AG10803 (cell line): ENCODE results near the gene THY1.
"Not testable (repeated sequence)": the region's sequence is repeated elsewhere in the genome, so short reads cannot be mapped to it uniquely, and the experiment has no call there.

Source experiments
- DNase-seq: peaks from one replicate; pipeline ENCODE4 v3.0.0; 2010; ENCODE audit warnings: low read depth
- H3K4me3 ChIP-seq: 2 replicates; pipeline ENCODE4 v1.5.1; 2011; ENCODE audit warnings: mild to moderate bottlenecking, low read length, control low read depth
- CTCF ChIP-seq: conservative IDR thresholded peaks from 2 replicates; pipeline ENCODE4 v1.5.1; 2011; ENCODE audit warnings: mild to moderate bottlenecking, low read length, control low read depth, inconsistent platforms

Gene THY1

GRCh38 chr11:119441898-119442243, 18.9 kb upstream of the THY1 start:
- H3K4me3 ChIP-seq, result no peak overlapping the region

GRCh38 chr11:119438599-119438998, 15.6 kb upstream of the THY1 start:
- DNase-seq, result no peak
- H3K4me3 ChIP-seq, result no peak overlapping the region
- TF ChIP-seq CTCF, result no peak

More at GRCh38 chr11:119441898-119442243, 18.9 kb upstream of the THY1 start:
- no peak for DNase-seq
- TF ChIP-seq CTCF, result no peak

GRCh38 chr11:119437521-119437920, 14.5 kb upstream of the THY1 start:
- H3K4me3 ChIP-seq, DNase-seq: not testable (repeated sequence)

- no peak overlapping the region for H3K4me3 ChIP-seq
- DNase-seq, result no peak
- no peak for TF ChIP-seq CTCF
Observed at GRCh38 chr11:119436711-119437110, 13.7 kb upstream of the THY1 start.

- no peak overlapping the region for H3K4me3 ChIP-seq
- no peak for DNase-seq
- TF ChIP-seq CTCF, result no peak
Observed at GRCh38 chr11:119436093-119436492, 13.1 kb upstream of the THY1 start.

GRCh38 chr11:119434591-119435330, 11.8 kb upstream of the THY1 start:
- H3K4me3 ChIP-seq, result no peak overlapping the region
- DNase-seq, result no peak
- TF ChIP-seq CTCF, result no peak

GRCh38 chr11:119433358-119433725, 10.4 kb upstream of the THY1 start:
- H3K4me3 ChIP-seq, result peak overlapping the region; percentile 52
- TF ChIP-seq CTCF, result no peak
- peak; percentile 62 for DNase-seq
